HG03460 (cell line): ENCODE measurements around the gene ASCC1.
"Not testable (repeated sequence)": the region's sequence is repeated elsewhere in the genome, so short reads cannot be mapped to it uniquely, and the experiment has no call there.

Source experiments
- ATAC-seq: cut with Tn5 transposase; IDR thresholded peaks from one replicate; pipeline ENCODE4 v1.9.1; 2021; ENCODE audit not compliant: unreplicated experiment

ASCC1 gene

DNA sequence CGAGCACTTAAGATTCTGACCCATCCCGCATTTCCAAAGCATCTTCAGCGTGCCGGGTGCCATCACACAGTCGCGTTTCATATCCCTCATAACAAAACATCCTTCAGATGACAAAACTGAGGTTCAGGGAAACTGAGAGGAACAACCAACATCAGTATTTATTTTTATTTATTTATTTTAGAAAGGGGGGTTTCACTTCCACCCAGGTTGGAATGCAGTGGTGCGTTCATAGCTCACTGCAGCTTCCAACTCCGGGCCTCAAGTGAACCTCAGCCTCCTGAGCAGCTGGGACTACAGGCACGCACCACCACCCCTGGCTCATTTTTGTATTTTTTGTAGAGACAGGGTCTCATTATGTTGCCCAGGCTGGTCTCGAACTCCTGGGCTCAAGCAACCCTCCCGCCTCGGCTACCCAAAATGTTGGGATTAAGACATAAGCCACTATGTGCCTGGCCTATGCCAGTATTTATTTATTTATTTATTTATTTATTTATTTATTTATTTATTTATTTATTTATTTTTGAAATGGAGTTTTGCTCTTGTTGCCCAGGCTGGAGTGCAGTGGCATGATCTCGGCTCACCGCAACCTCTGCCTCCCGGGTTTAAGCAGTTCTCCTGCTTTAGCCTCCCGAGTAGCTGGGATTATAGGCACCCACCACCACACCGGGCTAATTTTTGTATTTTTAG, 33.2 kb upstream of the ASCC1 start:
- not testable (repeated sequence) for ATAC-seq

GRCh38 chr10:72248468-72249151, 32.5 kb upstream of the ASCC1 start:
- ATAC-seq: peak; percentile 79

GRCh38 chr10:72245949-72246525, 30.0 kb upstream of the ASCC1 start:
- no peak for ATAC-seq

DNA sequence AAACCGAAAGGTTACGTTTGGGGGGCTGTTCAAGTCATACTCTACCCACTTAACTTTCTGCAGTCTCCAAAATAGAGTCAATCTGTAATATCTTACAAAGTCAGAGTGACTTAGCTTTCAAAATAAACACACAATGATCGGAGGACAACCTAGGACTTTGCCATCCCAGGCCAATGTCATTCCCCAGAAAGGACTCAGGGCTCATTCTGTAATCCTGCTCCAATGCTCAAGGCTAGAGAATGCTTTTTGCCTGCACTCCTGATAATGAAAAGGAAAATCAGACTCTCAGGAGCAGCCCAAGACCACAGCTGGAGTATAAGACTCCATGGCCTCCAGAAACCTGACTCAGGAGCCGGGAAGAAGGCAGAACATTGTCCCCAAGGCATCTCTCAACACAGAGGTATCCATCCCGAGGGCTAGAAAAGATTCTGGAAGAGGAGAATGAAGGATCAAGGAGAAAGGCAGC, 28.5 kb upstream of the ASCC1 start:
- no peak for ATAC-seq

DNA sequence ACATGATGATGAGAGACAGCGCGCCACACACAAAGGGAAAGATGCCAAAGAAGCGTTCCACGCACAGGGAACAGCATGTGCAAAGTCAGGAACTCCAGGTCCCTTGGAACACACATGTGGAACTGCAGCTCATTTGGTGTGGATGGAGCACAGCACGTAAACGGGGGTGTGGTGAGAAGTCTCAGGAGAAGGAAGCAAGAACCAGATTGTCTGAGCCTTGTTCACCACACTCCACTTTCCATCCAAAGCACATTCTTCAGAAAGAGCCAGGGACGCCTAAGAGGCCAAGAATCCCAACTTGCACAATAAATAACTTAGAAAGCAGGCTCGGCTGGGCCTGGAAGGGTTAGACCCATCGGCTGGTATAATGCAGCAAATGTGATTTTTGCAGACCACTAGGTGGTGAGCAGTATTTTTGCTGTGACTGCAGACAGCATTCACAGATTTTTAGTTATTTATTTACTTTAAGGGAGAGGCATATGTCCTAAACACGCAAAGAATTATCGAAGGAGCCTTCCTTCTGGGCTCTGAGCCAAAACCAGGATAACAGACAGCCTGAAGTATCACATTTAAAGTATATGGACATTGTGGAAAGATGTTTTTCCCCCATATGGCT, 27.9 kb upstream of the ASCC1 start:
- no peak for ATAC-seq

GRCh38 chr10:72242675-72243074, 26.6 kb upstream of the ASCC1 start:
- no peak for ATAC-seq

DNA sequence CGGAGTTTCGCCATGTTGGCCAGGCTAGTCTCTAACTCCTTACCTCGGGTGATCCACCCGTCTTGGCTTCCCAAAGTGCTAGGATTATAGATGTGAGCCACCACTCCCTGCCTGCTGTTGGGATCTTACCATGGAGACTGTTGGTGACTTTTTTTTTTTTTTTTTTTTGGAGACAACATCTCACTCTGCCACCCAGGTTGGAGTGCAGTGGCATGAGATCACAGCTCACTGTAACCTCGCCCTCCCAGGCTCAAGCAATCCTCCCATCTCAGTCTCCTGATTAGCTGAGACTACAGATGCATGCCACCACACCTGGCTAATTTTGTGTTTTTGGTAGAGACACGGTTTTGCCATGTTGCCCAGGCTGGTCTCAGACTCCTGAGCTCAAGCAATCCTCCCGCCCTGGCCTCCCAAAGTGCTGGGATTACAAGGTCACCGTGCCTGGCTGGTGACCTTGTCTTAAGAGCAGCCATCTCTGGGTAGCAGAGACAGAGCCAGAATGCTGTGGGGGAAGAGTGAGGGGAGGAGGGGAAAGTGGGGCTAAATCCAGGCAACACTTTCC, 25.7 kb upstream of the ASCC1 start:
- ATAC-seq: no peak

DNA sequence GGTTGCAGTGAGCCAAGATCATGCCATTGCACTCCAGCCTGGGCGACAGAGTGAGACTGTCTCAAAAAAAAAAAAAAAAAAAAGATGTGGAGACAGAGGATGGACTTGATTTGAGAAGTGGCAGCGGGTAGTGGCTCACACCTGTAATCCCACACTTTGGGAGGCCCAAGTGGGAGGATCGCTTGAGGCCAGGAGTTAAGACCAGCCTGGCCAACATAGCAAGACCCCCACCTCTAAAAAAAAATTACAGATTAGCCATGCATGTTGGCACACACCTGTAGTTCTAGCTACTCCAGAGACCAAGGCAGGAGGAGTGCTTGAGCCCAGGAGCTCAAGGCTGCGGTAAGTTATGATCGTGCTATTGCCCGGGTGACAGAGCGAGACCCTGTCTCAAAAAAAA, 24.3 kb upstream of the ASCC1 start:
- ATAC-seq: no peak

DNA sequence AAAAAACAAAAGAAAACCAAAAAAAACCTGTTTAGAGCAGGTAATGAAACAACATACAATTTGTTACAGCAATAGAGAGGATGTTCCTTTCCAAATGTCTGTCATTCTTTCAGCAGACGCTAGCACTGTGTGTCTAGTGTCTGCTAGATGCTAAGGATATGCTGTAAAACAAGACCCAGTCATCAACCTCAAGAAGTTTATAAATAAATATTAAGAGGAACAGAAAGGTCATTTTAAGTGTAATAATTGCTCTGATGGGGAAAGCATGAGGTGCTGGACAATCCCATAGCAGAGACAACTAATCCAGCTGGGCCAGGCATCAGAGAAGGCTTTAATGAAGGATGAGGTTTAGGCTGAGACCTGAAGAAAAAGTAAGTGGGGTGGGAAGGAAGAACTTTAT, 23.3 kb upstream of the ASCC1 start:
- no peak for ATAC-seq

DNA sequence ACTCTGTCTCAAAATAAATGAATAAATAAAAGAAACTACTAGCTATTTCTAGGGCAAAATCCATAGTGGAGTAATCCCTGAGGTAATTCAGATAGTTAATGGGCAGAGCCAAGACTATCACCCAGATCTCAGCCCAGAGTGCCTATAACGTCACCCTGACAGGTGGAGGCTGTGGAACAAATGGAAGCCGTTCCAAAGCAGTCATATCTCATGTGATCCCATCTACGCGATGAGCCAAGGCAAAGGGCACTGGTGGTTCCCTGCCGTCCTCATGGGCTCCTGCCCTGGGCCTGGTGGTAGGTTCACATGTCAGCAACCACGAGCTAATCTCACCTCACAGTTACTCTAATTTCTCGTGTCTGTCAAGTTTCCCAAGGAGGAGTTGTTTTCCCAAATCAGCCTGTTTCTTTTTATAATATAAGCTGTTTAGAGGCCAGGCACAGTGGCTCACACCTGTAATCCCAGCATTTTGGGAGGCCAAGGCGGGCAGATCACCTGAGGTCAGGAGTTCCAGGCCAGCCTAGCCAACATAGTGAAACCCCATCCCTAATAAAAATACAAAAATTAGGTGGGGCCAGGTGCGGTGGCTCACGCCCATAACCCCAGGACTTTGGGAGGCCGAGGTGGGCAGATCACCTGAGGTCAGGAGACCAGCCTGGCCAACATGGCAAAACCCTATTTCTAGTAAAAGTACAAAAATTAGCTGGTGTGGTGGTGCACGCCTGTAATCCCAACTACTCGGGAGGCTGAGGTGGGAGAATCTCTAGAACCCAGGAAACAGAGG, 22.5 kb upstream of the ASCC1 start:
- no peak for ATAC-seq

DNA sequence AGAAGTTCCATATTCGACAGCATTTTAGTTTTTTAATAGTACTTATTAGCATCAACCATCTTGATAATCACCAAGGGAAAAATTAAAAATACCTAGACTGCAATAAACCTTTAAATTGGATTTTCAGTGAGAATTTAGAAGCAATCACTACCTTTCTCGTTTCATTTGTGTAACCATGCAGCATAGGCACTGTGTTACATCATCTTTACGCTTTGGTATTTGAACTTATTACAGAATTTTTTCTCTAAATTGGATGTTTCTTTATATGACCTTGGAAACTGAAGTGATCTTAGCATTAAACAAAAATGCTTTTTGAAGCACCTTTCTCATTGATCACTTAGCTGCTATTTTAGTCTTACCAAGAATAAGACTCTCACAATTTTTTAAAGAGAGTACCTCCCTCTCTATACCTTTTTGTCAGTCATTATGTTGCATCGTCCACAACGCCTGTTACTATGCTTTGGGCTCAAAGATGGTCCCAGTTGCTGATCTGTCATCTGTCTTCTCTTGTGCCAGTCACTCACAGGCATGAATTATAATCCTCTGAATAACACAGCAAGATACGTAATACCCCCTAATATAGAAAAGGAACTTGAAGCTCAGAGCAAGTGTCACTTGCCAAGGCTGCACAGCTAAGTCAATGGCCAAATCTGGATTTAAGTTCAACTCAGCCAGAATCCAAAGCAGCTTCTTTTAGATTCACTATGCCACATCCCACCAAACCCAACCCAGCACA, 19.6 kb upstream of the ASCC1 start:
- ATAC-seq: no peak

GRCh38 chr10:72234560-72235095, 18.6 kb upstream of the ASCC1 start:
- no peak for ATAC-seq

DNA sequence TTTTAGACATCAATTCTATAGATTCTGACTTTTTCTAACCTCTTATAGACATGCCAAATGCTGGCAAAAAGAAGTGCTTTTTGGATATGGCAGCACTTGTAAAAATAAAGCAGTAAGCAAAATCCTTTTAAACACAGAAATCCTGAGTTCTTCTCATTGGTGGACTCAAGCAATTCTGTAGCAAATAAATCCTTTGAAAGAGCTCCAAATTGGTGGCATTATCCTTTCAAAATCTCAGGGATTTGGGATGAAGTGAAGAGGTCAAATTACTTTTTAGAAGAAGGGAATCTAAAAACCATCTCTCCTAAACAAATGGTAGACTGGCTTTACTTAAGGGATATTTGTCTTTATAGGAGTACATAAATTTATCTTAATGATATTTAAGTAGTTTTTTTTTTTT, 17.5 kb upstream of the ASCC1 start:
- ATAC-seq: no peak

GRCh38 chr10:72229261-72230251, 13.5 kb upstream of the ASCC1 start:
- ATAC-seq: no peak

DNA sequence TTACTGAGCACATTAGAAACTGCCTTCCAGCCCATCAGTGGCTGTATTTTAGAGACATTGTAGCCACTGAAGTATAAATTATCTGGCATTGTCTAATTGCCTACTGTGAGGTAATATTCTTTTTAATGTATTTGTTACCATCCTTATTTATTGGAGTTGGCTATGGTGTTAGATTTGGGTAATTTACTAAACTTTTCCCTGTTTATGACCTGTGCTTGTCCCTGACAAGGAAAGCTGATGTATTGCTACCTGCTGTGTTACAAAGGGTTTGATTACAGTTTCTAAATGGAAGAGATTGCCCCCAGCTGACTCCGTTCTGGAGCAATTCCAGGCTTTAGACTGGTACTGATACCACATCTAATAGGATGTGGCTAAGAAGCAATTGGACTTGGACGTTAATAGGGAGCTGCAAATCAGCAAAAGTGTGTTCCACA, 12.3 kb upstream of the ASCC1 start:
- ATAC-seq: no peak

GRCh38 chr10:72227826-72228225, 11.8 kb upstream of the ASCC1 start:
- no peak for ATAC-seq

- ATAC-seq: no peak
Measured at GRCh38 chr10:72226418-72227027, 10.4 kb upstream of the ASCC1 start.

DNA sequence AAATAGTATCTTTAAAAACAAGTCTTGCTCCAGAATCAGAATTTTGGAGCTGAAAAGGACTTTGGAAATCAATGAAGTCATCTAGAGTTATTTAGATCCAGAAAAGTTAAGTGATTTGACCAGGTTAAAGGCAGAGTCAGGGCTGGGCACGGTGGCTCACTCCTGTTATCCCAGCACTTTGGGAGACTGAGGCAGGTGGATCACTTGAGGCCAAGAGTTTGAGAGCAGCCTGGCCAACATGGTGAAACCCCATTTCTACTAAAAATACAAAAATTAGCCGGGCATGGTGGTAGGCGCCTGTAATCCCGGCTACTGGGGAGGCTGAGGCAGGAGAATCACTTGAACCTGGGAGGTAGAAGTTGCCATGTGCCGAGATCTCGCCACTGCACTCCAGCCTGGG, 8.1 kb upstream of the ASCC1 start:
- not testable (repeated sequence) for ATAC-seq
